ENCODE data around the gene SEC14L3. TPM values are rescaled to one million over a fixed set of nuclear protein-coding genes. Genes with fewer than 3 reads are reported as not detected.
A peak's percentile ranks its signal among the peaks of the same experiment; 100 is the strongest.

SEC14L3 gene
- total RNA-seq, 2 experiments from 2014 or later: not detected

DNA sequence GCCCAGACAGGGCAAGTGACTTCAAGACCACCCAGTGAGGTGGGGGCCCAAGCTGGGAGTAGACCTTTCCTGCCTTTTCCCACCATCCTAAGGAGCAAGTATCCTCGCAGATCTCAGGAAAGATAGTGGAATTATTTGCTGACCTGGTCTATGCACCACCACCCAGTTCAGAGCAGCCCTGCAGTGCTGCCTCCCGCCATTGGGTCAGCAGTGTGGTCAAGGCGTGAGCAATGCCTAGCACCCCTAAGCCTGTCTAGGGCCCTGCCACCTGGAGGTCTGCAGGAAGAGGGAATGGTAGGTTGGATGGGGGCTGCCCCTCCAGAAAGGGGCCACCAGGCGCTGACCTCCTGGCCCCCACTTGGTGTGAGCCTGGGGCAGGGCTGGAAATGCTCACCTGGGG is 39.7 kb downstream of the SEC14L3 start:
- H3K9me2 ChIP-seq (ENCODE audit: insufficient read depth, low read length): no peaks in the 10 kb centered on the region
- no peak overlapping the region for H3K4me3 ChIP-seq (ENCODE audit: low read depth, low read length, poor library complexity, severe bottlenecking)
- H3K4me2 ChIP-seq (ENCODE audit: low read length): no peak overlapping the region
- TF ChIP-seq, protein P1, sequence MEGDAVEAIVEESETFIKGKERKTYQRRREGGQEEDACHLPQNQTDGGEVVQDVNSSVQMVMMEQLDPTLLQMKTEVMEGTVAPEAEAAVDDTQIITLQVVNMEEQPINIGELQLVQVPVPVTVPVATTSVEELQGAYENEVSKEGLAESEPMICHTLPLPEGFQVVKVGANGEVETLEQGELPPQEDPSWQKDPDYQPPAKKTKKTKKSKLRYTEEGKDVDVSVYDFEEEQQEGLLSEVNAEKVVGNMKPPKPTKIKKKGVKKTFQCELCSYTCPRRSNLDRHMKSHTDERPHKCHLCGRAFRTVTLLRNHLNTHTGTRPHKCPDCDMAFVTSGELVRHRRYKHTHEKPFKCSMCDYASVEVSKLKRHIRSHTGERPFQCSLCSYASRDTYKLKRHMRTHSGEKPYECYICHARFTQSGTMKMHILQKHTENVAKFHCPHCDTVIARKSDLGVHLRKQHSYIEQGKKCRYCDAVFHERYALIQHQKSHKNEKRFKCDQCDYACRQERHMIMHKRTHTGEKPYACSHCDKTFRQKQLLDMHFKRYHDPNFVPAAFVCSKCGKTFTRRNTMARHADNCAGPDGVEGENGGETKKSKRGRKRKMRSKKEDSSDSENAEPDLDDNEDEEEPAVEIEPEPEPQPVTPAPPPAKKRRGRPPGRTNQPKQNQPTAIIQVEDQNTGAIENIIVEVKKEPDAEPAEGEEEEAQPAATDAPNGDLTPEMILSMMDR (conservative IDR thresholded peaks at IDR 0.05; ENCODE audit: low read length): no peak
- no peak for TF ChIP-seq EZH2phosphoT487 (IDR thresholded peaks at IDR 0.05; ENCODE audit: borderline replicate concordance, low read depth, low read length)
- H3K9me3 ChIP-seq (ENCODE audit: low read length): no peaks in the 10 kb centered on the region
- H3K36me3 ChIP-seq (ENCODE audit: insufficient read depth, low read length): peaks cover 45% of the 10 kb centered on the region
- CTCF ChIA-PET (ENCODE audit: unreplicated experiment): interaction anchor here (0.6 to 1.3 kb wide), 2 partner anchors 8 to 129 kb away, joined by 3 to 5 read pairs; no protein-coding TSS in a partner anchor
- no peaks in the 10 kb centered on the region for H4K20me1 ChIP-seq (ENCODE audit: insufficient read depth, low read length)
- peaks cover 25% of the 10 kb centered on the region for H3K4me1 ChIP-seq (ENCODE audit: insufficient read depth, low read length, poor library complexity, severe bottlenecking)
- intact Hi-C loops (cut with micrococcal nuclease; ENCODE audit: unreplicated experiment): no loop called here
- no peak overlapping the region for H3K27ac ChIP-seq (ENCODE audit: low read depth, low read length, poor library complexity, severe bottlenecking)
- POLR2A ChIA-PET: interaction anchor here (6.6 kb wide), 1 partner anchor 8 kb away, joined by 48 read pairs; the partner anchor contains the start of gene MTFP1
- DNase-seq (ENCODE audit: low spot score): no peak
- H2AFZ ChIP-seq (ENCODE audit: low read length): no peak overlapping the region
- BruUV-seq (replicated peaks): no TSS peak
- peaks cover 4% of the 10 kb centered on the region; the same call in 1 of the 2 replicates for H3K79me2 ChIP-seq (ENCODE audit: insufficient read depth, low read depth, low read length)

DNA sequence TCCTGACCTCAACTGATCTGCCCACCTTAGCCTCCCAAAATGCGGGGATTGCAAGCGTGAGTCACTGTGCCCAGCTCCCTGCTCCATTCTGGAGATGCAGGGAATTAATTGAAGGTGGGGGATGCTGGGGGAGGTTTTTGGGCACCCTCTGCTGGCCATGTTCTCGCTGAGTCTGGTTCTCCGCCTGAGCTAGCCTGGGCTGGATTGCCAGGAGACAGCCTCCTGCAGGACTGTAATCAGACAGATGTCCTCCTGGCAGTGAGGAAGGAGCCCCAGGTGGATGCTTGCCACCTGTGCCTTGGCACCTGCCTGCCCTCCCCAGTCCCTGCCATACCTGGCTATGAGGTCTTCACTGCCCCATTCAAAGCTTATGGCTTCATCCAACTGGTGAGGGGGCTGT is 40.9 kb downstream of the SEC14L3 start:
- intact Hi-C loops (cut with micrococcal nuclease; ENCODE audit: unreplicated experiment): no loop called here
- BruUV-seq (replicated peaks): no TSS peak
- POLR2A ChIA-PET: no interaction called here

DNA sequence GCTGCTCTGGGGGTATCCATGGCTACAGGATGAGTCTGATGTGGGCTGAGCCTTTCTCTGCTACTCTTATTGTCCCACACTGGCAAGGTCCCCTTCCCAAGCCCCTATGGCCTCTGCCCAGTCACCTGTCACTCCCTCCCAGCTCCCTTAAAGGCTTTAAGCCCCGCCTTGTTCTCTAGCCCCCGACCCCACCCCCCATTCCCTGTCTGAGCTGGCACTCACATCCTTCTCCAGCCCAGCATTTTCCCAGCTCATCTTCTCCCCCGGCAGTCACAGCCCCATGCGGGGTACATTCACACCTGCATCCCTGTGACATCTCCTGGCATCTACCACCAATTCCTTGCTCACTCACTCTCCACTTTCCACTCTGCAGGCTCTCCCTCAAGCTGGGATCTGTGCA is 41.9 kb downstream of the SEC14L3 start:
- Histone ChIP-seq H3K4me3 (ENCODE audit: low read depth, low read length, poor library complexity, severe bottlenecking) (no peak overlapping the region), H3K4me1 (ENCODE audit: insufficient read depth, low read length, poor library complexity, severe bottlenecking) (peaks cover 21% of the 10 kb centered on the region), H3K9me3 (ENCODE audit: low read length) (no peaks in the 10 kb centered on the region), H3K27ac (ENCODE audit: low read depth, low read length, poor library complexity, severe bottlenecking) (no peak overlapping the region), H2AFZ (ENCODE audit: low read length) (no peak overlapping the region), H3K36me3 (ENCODE audit: insufficient read depth, low read length) (peaks cover 51% of the 10 kb centered on the region), H4K20me1 (ENCODE audit: insufficient read depth, low read length) (no peaks in the 10 kb centered on the region), H3K4me2 (ENCODE audit: low read length) (no peak overlapping the region), H3K9me2 (ENCODE audit: insufficient read depth, low read length) (no peaks in the 10 kb centered on the region), H3K79me2 (ENCODE audit: insufficient read depth, low read depth, low read length) (peaks cover 26% of the 10 kb centered on the region; the same call in 1 of the 2 replicates)
- BruUV-seq (replicated peaks): no TSS peak
- POLR2A ChIA-PET: no interaction called here
- intact Hi-C loops (cut with micrococcal nuclease; ENCODE audit: unreplicated experiment): loop anchor here (10.0 kb wide), 2 partner anchors 1045 to 1165 kb away; partner anchors contain the start of genes AP1B1, EWSR1 and RHBDD3
- CTCF ChIA-PET (ENCODE audit: unreplicated experiment): no interaction called here
- TF ChIP-seq EZH2phosphoT487 (IDR thresholded peaks at IDR 0.05; ENCODE audit: borderline replicate concordance, low read depth, low read length): no peak
- TF ChIP-seq, protein P1 (conservative IDR thresholded peaks at IDR 0.05; ENCODE audit: low read length): no peak
- no peak for DNase-seq (ENCODE audit: low spot score)

More for the DNA sequence above, 40.9 kb downstream of the SEC14L3 start:
- DNase-seq (ENCODE audit: low spot score): no peak
- Histone ChIP-seq H3K4me2 (ENCODE audit: low read length) (no peak overlapping the region), H3K9me3 (ENCODE audit: low read length) (no peaks in the 10 kb centered on the region), H2AFZ (ENCODE audit: low read length) (no peak overlapping the region), H3K4me1 (ENCODE audit: insufficient read depth, low read length, poor library complexity, severe bottlenecking) (peaks cover 29% of the 10 kb centered on the region), H4K20me1 (ENCODE audit: insufficient read depth, low read length) (no peaks in the 10 kb centered on the region), H3K4me3 (ENCODE audit: low read depth, low read length, poor library complexity, severe bottlenecking) (no peak overlapping the region), H3K9me2 (ENCODE audit: insufficient read depth, low read length) (no peaks in the 10 kb centered on the region), H3K79me2 (ENCODE audit: insufficient read depth, low read depth, low read length) (peaks cover 16% of the 10 kb centered on the region; the same call in 1 of the 2 replicates), H3K27ac (ENCODE audit: low read depth, low read length, poor library complexity, severe bottlenecking) (no peak overlapping the region), H3K36me3 (ENCODE audit: insufficient read depth, low read length) (peaks cover 51% of the 10 kb centered on the region)
- TF ChIP-seq, protein P1 (conservative IDR thresholded peaks at IDR 0.05; ENCODE audit: low read length): peak; percentile 41; the same call in 1 of the 2 replicates
- TF ChIP-seq EZH2phosphoT487 (IDR thresholded peaks at IDR 0.05; ENCODE audit: borderline replicate concordance, low read depth, low read length): no peak
- CTCF ChIA-PET (ENCODE audit: unreplicated experiment): interaction anchor here (0.6 kb wide), 1 partner anchor 33 kb away, joined by 4 read pairs; no protein-coding TSS in a partner anchor

All from OCI-LY7 (cell line).